ENCODE data around the gene SOAT2.

SOAT2 gene

GRCh38 chr12:53065975-53066931 lies 37.0 kb upstream of the SOAT2 start:
- no peak for FAIRE-seq

- FAIRE-seq: no peak
Measured at GRCh38 chr12:53067074-53067992, 36.0 kb upstream of the SOAT2 start.

GRCh38 chr12:53067993-53068770 lies 35.1 kb upstream of the SOAT2 start:
- no peak for FAIRE-seq

- FAIRE-seq: no peak
Measured at GRCh38 chr12:53068811-53069585, 34.3 kb upstream of the SOAT2 start.

GRCh38 chr12:53069621-53070410 lies 33.5 kb upstream of the SOAT2 start:
- FAIRE-seq: no peak

GRCh38 chr12:53070877-53071492 lies 32.3 kb upstream of the SOAT2 start:
- FAIRE-seq: no peak

- no peak for FAIRE-seq
Measured at GRCh38 chr12:53071591-53072551, 31.4 kb upstream of the SOAT2 start.

- no peak for FAIRE-seq
Measured at GRCh38 chr12:53073881-53074280, 29.4 kb upstream of the SOAT2 start.

GRCh38 chr12:53074283-53074998 lies 28.8 kb upstream of the SOAT2 start:
- no peak for FAIRE-seq

- FAIRE-seq: no peak
Measured at GRCh38 chr12:53074999-53075370, 28.3 kb upstream of the SOAT2 start.

GRCh38 chr12:53076461-53076860 lies 26.8 kb upstream of the SOAT2 start:
- no peak for FAIRE-seq

- FAIRE-seq: no peak
Measured at GRCh38 chr12:53077030-53077429, 26.3 kb upstream of the SOAT2 start.

GRCh38 chr12:53078425-53079225 lies 24.7 kb upstream of the SOAT2 start:
- FAIRE-seq: no peak

GRCh38 chr12:53079226-53080117 lies 23.8 kb upstream of the SOAT2 start, which contains the start of gene SPRYD3:
Gene SPRYD3 (minus strand): TSS chr12:53079390. CDS start chr12:53079333, 57 bp downstream.
- FAIRE-seq: peak; percentile 3

GRCh38 chr12:53082637-53083175 lies 20.6 kb upstream of the SOAT2 start:
- no peak for FAIRE-seq

GRCh38 chr12:53086361-53086760 lies 16.9 kb upstream of the SOAT2 start:
- no peak for FAIRE-seq

Measured in TTC549 (cell line).